HepG2 (cell line): Measurements from ENCODE around the gene F12. TPM values are rescaled to one million over a fixed set of nuclear protein-coding genes. Genes with fewer than 3 reads are reported as not detected.

ENCODE experiments used
- ATF6 ChIP-seq: sonication (generic); formaldehyde crosslinking; conservative IDR thresholded peaks from 2 replicates; pipeline ENCODE4 v1.4.0; 2020; ENCODE audit warnings: missing genetic modification reagents
- BRCA1 ChIP-seq: sonication (generic); formaldehyde crosslinking; IDR thresholded peaks from 2 replicates; pipeline ENCODE4 v1.4.0; 2020; ENCODE audit warnings: missing genetic modification reagents
- CREM ChIP-seq, 2 experiments: sonication (generic) in 1 of 2; formaldehyde crosslinking in 1 of 2; IDR thresholded peaks; 2 replicates each; pipeline versions ENCODE4 v1.4.0 to v1.6.1; 2016 to 2020; ENCODE audit warnings: antibody characterized with exemption in 1 of 2, mild to moderate bottlenecking in 1 of 2, missing genetic modification reagents in 1 of 2
- ELF4 ChIP-seq: sonication (generic); formaldehyde crosslinking; IDR thresholded peaks from 2 replicates; pipeline ENCODE4 v1.5.0; 2020; ENCODE audit warnings: missing genetic modification reagents, mild to moderate bottlenecking, moderate library complexity, borderline replicate concordance
- FOXC1 ChIP-seq: sonication (generic); formaldehyde crosslinking; IDR thresholded peaks from 2 replicates; pipeline ENCODE4 v1.8.0; 2022; ENCODE audit warnings: mild to moderate bottlenecking, missing genetic modification reagents, borderline replicate concordance
- GABPB1 ChIP-seq: IDR thresholded peaks from 2 replicates; pipeline ENCODE4 v1.6.1; 2016; ENCODE audit warnings: mild to moderate bottlenecking, missing genetic modification reagents, moderate library complexity, missing compliant biosample characterization
- GPBP1L1 ChIP-seq: sonication (generic); formaldehyde crosslinking; IDR thresholded peaks from 2 replicates; pipeline ENCODE4 v1.5.0; 2020; ENCODE audit warnings: mild to moderate bottlenecking, missing genetic modification reagents
- HES4 ChIP-seq: sonication (generic); formaldehyde crosslinking; IDR thresholded peaks from 2 replicates; pipeline ENCODE4 v1.9.0; 2021; ENCODE audit warnings: mild to moderate bottlenecking, missing genetic modification reagents, borderline replicate concordance
- HHEX ChIP-seq: IDR thresholded peaks from 2 replicates; pipeline ENCODE4 v1.6.1; 2016; ENCODE audit warnings: control low read depth
- MAX ChIP-seq: IDR thresholded peaks from 2 replicates; pipeline ENCODE4 v1.6.1; 2012; ENCODE audit warnings: inconsistent platforms
- MBNL3 ChIP-seq: fragments of 250-450 bp; sonication (Bioruptor Pico); conservative IDR thresholded peaks from 2 replicates; pipeline ENCODE4 v1.8.0; 2022; ENCODE audit warnings: mild to moderate bottlenecking, inconsistent platforms
- MYNN ChIP-seq: sonication (generic); formaldehyde crosslinking; IDR thresholded peaks from 2 replicates; pipeline ENCODE4 v1.4.0; 2020; ENCODE audit warnings: mild to moderate bottlenecking, low read depth, missing genetic modification reagents
- NR2F1 ChIP-seq, 2 experiments: fragments of 450-650 bp in 1 of 2; formaldehyde crosslinking in 1 of 2; IDR thresholded peaks; 2 replicates each; pipeline versions ENCODE4 v1.5.0 to v1.6.1; 2016 to 2020; ENCODE audit warnings: mild to moderate bottlenecking in 1 of 2, missing compliant biosample characterization in 1 of 2, missing genetic modification reagents in 1 of 2, moderate library complexity in 1 of 2
- RARG ChIP-seq: sonication (generic); formaldehyde crosslinking; IDR thresholded peaks from 2 replicates; pipeline ENCODE4 v1.4.0; 2020; ENCODE audit warnings: low read depth, mild to moderate bottlenecking, missing genetic modification reagents
- RBAK ChIP-seq: sonication (generic); formaldehyde crosslinking; IDR thresholded peaks from 2 replicates; pipeline ENCODE4 v1.5.1; 2020; ENCODE audit warnings: mild to moderate bottlenecking, missing genetic modification reagents
- SOX5 ChIP-seq: IDR thresholded peaks from 2 replicates; pipeline ENCODE4 v1.6.1; 2016; ENCODE audit warnings: borderline replicate concordance
- ZNF335 ChIP-seq: sonication (generic); formaldehyde crosslinking; IDR thresholded peaks from 2 replicates; pipeline ENCODE4 v1.4.0; 2020; ENCODE audit warnings: missing genetic modification reagents
- ZNF337 ChIP-seq: sonication (generic); formaldehyde crosslinking; IDR thresholded peaks from 2 replicates; pipeline ENCODE4 v1.5.1; 2020; ENCODE audit warnings: missing genetic modification reagents, low read depth, mild to moderate bottlenecking, borderline replicate concordance
- ZNF343 ChIP-seq: sonication (generic); formaldehyde crosslinking; IDR thresholded peaks from 2 replicates; pipeline ENCODE4 v1.4.0; 2020; ENCODE audit warnings: mild to moderate bottlenecking, missing genetic modification reagents
- ZNF382 ChIP-seq: sonication (generic); formaldehyde crosslinking; IDR thresholded peaks from 2 replicates; pipeline ENCODE4 v1.5.0; 2020; ENCODE audit warnings: missing genetic modification reagents, mild to moderate bottlenecking, borderline replicate concordance
- ZNF430 ChIP-seq: sonication (generic); formaldehyde crosslinking; IDR thresholded peaks from 2 replicates; pipeline ENCODE4 v1.9.0; 2021; ENCODE audit warnings: mild to moderate bottlenecking, missing genetic modification reagents
- ZNF432 ChIP-seq: sonication (generic); formaldehyde crosslinking; IDR thresholded peaks from 2 replicates; pipeline ENCODE4 v1.5.0; 2020; ENCODE audit warnings: missing genetic modification reagents, mild to moderate bottlenecking, borderline replicate concordance
- ZNF580 ChIP-seq: IDR thresholded peaks from 2 replicates; pipeline ENCODE4 v1.6.1; 2016; ENCODE audit warnings: low read depth, borderline replicate concordance
- ZNF672 ChIP-seq: sonication (generic); formaldehyde crosslinking; IDR thresholded peaks from 2 replicates; pipeline ENCODE4 v1.8.1; 2022; ENCODE audit warnings: missing genetic modification reagents
- ZNF703 ChIP-seq: sonication (generic); formaldehyde crosslinking; IDR thresholded peaks from 2 replicates; pipeline ENCODE4 v1.5.1; 2020; ENCODE audit warnings: missing genetic modification reagents, mild to moderate bottlenecking, moderate library complexity, borderline replicate concordance
- ZNF724P ChIP-seq: sonication (generic); formaldehyde crosslinking; IDR thresholded peaks from 2 replicates; pipeline ENCODE4 v1.8.0; 2022; ENCODE audit warnings: missing genetic modification reagents, borderline replicate concordance
- polyA plus RNA-seq, 8 experiments: library from polyadenylated mRNA; depleted of rRNA in 3 of 8; stranded (reverse) in 7 of 8; unstranded in 1 of 8; fragments of >200 nt; fragmentation: Illumina TruSeq in 4 of 8; extraction: Trizol in 4 of 8; gene quantifications; 2 replicates each; pipeline versions ENCODE4 v1.2.1 to v1.2.3, GENCODE V29; 2011 to 2016; ENCODE audit warnings: low read depth in 4 of 8, missing spikeins in 1 of 8, mixed read lengths in 1 of 8; ENCODE audit not compliant: insufficient read depth in 1 of 8
- total RNA-seq, 5 experiments: library from RNA; depleted of rRNA; stranded (reverse); fragments of >200 nt; fragmentation: Illumina TruSeq; extraction: Trizol; gene quantifications; 2 replicates each; pipeline ENCODE4 v1.2.3, GENCODE V29; 2016; ENCODE audit warnings: low read depth in 1 of 5

The F12 gene
- total and polyA plus RNA-seq, 2 of the 13 experiments (the other 11 are each of a cell fraction or from before 2014, with no cell fraction given) = 2.5 to 3.0 TPM

GRCh38 chr5:177447611-177448243 lies 38.4 kb upstream of the F12 start (continued):
- peak; percentile 95 for TF ChIP-seq SOX5
- TF ChIP-seq ZNF430 (CRISPR knock-in tag) = peak; percentile 62; the same call in 1 of the 2 replicates
- no peak for TF ChIP-seq ZNF382 (CRISPR knock-in tag)
- no peak for TF ChIP-seq ELF4
- TF ChIP-seq ZNF343 (CRISPR knock-in tag) = peak; percentile 95
- no peak for TF ChIP-seq RBAK (CRISPR knock-in tag)
- TF ChIP-seq ZNF337 (CRISPR knock-in tag) = no peak
- peak; percentile 67; the same call in 1 of the 2 replicates for TF ChIP-seq ZNF335 (CRISPR knock-in tag)
- no peak for TF ChIP-seq ATF6
- no peak for TF ChIP-seq FOXC1 (CRISPR knock-in tag)
- no peak for TF ChIP-seq GPBP1L1 (CRISPR knock-in tag)
- TF ChIP-seq ZNF724P (CRISPR knock-in tag) = no peak
- TF ChIP-seq HES4 = peak; percentile 21; the same call in 1 of the 2 replicates
- TF ChIP-seq MAX = peak; percentile 85
- no peak for TF ChIP-seq RARG (CRISPR knock-in tag)
- 0 out of 2 replicates have a peak, but pooled peaks have one; percentile 33 for TF ChIP-seq ZNF580 (CRISPR knock-in tag)
- TF ChIP-seq BRCA1 (CRISPR knock-in tag) = no peak
- no peak for TF ChIP-seq HHEX (CRISPR knock-in tag)
- no peak for TF ChIP-seq ZNF672 (CRISPR knock-in tag)
- peak; percentile 74 for TF ChIP-seq GABPB1 (CRISPR knock-in tag)
- TF ChIP-seq ZNF703 = no peak
- TF ChIP-seq MYNN (CRISPR knock-in tag) = 0 out of 2 replicates have a peak, but pooled peaks have one; percentile 25
- TF ChIP-seq MBNL3 = no peak
- TF ChIP-seq ZNF432 (CRISPR knock-in tag) = no peak
- TF ChIP-seq CREM (IDR thresholded peaks at IDR 0.05) = peak; percentile 43; the same call in 1 of the 2 replicates
- TF ChIP-seq CREM (CRISPR knock-in tag; IDR thresholded peaks at IDR 0.05) = no peak
- TF ChIP-seq NR2F1 (CRISPR knock-in tag; IDR thresholded peaks at IDR 0.05) = peak; percentile 65 to 86; a peak in 3 of 4 replicates
